Measurements from ENCODE around the gene MAP4. TPM values are rescaled to one million over a fixed set of nuclear protein-coding genes. Genes with fewer than 3 reads are reported as not detected.
"Not testable (repeated sequence)": the region's sequence is repeated elsewhere in the genome, so short reads cannot be mapped to it uniquely, and the experiment has no call there.

Gene MAP4
- total and polyA plus RNA-seq, 3 experiments from 2014 or later, result 55.7 to 117 (median 114) TPM

GRCh38 chr3:48012659-48013058 lies 3.6 kb downstream of the MAP4 start:
- no peaks in the 10 kb centered on the region for H3K9me3 Mint-ChIP-seq
- H3K27ac ChIP-seq (ENCODE audit: low read depth, low read length), result no peak overlapping the region
- ChIA-PET CTCF (interaction anchor here (1.4 kb wide), 1 partner anchor 23 kb away, joined by 3 read pairs; no protein-coding TSS in a partner anchor), POLR2A (no interaction called here)
- H3K4me1 Mint-ChIP-seq, result peaks cover 32 to 63% (median 57%) of the 10 kb centered on the region in 3 donors
- no peaks in the 10 kb centered on the region for H3K27me3 ChIP-seq (ENCODE audit: insufficient read depth, low read length, poor library complexity, severe bottlenecking)
- H3K36me3 Mint-ChIP-seq, result peaks cover 0 to 5% (median 4%) of the 10 kb centered on the region in 3 donors
- no peaks in the 10 kb centered on the region for H3K27me3 Mint-ChIP-seq
- H3K9me3 ChIP-seq (ENCODE audit: low read length), result no peaks in the 10 kb centered on the region
- H3K36me3 ChIP-seq (ENCODE audit: insufficient read depth, low read length), result no peaks in the 10 kb centered on the region
- no peak overlapping the region for H3K4me3 Mint-ChIP-seq
- no peak for DNase-seq
- H3K4me1 ChIP-seq (ENCODE audit: insufficient read depth, low read length), result peaks cover 19% of the 10 kb centered on the region
- H3K4me3 ChIP-seq (ENCODE audit: low read length), result no peak overlapping the region
- peak overlapping the region in 1 of 8 donors; percentile 17 for H3K27ac Mint-ChIP-seq

- DNase-seq; H3K27me3 Mint-ChIP-seq; H3K36me3 Mint-ChIP-seq; H3K9me3 Mint-ChIP-seq; H3K27ac Mint-ChIP-seq; H3K36me3 ChIP-seq (ENCODE audit: insufficient read depth, low read length); CTCF ChIA-PET; H3K4me3 Mint-ChIP-seq; H3K27ac ChIP-seq (ENCODE audit: low read depth, low read length); H3K27me3 ChIP-seq (ENCODE audit: insufficient read depth, low read length, poor library complexity, severe bottlenecking); H3K4me1 ChIP-seq (ENCODE audit: insufficient read depth, low read length); H3K4me3 ChIP-seq (ENCODE audit: low read length); H3K9me3 ChIP-seq (ENCODE audit: low read length): not testable (repeated sequence)
- POLR2A ChIA-PET, result interaction anchor here (0.7 kb wide), 1 partner anchor 315 kb away, joined by 3 read pairs; no protein-coding TSS in a partner anchor
- peaks cover 2 to 36% (median 12%) of the 10 kb centered on the region in 3 donors for H3K4me1 Mint-ChIP-seq
These were observed 8.2 kb downstream of the MAP4 start for GRCh38 chr3:48008066-48008465.

GRCh38 chr3:48007361-48007760 lies 8.9 kb downstream of the MAP4 start:
- H3K27ac ChIP-seq (ENCODE audit: low read depth, low read length); H3K4me3 ChIP-seq (ENCODE audit: low read length); DNase-seq; H3K27ac Mint-ChIP-seq; H3K9me3 Mint-ChIP-seq; H3K36me3 ChIP-seq (ENCODE audit: insufficient read depth, low read length); CTCF ChIA-PET; H3K9me3 ChIP-seq (ENCODE audit: low read length); H3K4me3 Mint-ChIP-seq; H3K27me3 ChIP-seq (ENCODE audit: insufficient read depth, low read length, poor library complexity, severe bottlenecking); H3K4me1 ChIP-seq (ENCODE audit: insufficient read depth, low read length); H3K27me3 Mint-ChIP-seq; H3K36me3 Mint-ChIP-seq: not testable (repeated sequence)
- POLR2A ChIA-PET, result interaction anchor here (0.7 kb wide), 1 partner anchor 316 kb away, joined by 3 read pairs; no protein-coding TSS in a partner anchor
- peaks cover 2 to 32% (median 5%) of the 10 kb centered on the region in 3 donors for H3K4me1 Mint-ChIP-seq

GRCh38 chr3:48006794-48007193 lies 9.4 kb downstream of the MAP4 start:
- DNase-seq; H3K27me3 ChIP-seq (ENCODE audit: insufficient read depth, low read length, poor library complexity, severe bottlenecking); H3K27ac ChIP-seq (ENCODE audit: low read depth, low read length); H3K36me3 ChIP-seq (ENCODE audit: insufficient read depth, low read length); H3K4me3 Mint-ChIP-seq; H3K4me3 ChIP-seq (ENCODE audit: low read length); H3K4me1 ChIP-seq (ENCODE audit: insufficient read depth, low read length); H3K27me3 Mint-ChIP-seq; H3K9me3 ChIP-seq (ENCODE audit: low read length); H3K9me3 Mint-ChIP-seq; H3K27ac Mint-ChIP-seq; POLR2A ChIA-PET; H3K36me3 Mint-ChIP-seq; CTCF ChIA-PET: not testable (repeated sequence)
- peaks cover 0 to 26% (median 0%) of the 10 kb centered on the region in 3 donors for H3K4me1 Mint-ChIP-seq

- CTCF ChIA-PET, result interaction anchor here (0.7 to 3.0 kb wide), 2 partner anchors 9 to 15 kb away, joined by 3 to 7 read pairs; no protein-coding TSS in a partner anchor
- Histone ChIP-seq H3K9me3 (ENCODE audit: low read length) (no peaks in the 10 kb centered on the region), H3K36me3 (ENCODE audit: insufficient read depth, low read length) (no peaks in the 10 kb centered on the region), H3K27me3 (ENCODE audit: insufficient read depth, low read length, poor library complexity, severe bottlenecking) (no peaks in the 10 kb centered on the region), H3K4me3 (ENCODE audit: low read length) (no peak overlapping the region), H3K4me1 (ENCODE audit: insufficient read depth, low read length) (no peaks in the 10 kb centered on the region), H3K27ac (ENCODE audit: low read depth, low read length) (no peak overlapping the region)
- peaks cover 0 to 3% (median 0%) of the 10 kb centered on the region in 3 donors for H3K36me3 Mint-ChIP-seq
- H3K4me3 Mint-ChIP-seq, result no peak overlapping the region
- H3K27ac Mint-ChIP-seq, result peak overlapping the region in 3 of 8 donors; percentile 12 to 40 (median 27)
- H3K27me3 Mint-ChIP-seq, result no peaks in the 10 kb centered on the region
- POLR2A ChIA-PET, result no interaction called here
- peaks cover 2 to 24% (median 8%) of the 10 kb centered on the region in 3 donors for H3K4me1 Mint-ChIP-seq
- H3K9me3 Mint-ChIP-seq, result no peaks in the 10 kb centered on the region
- DNase-seq, result no peak
These were observed 11.5 kb downstream of the MAP4 start for GRCh38 chr3:48004694-48005093.

GRCh38 chr3:48002787-48003186 lies 13.4 kb downstream of the MAP4 start:
- CTCF ChIA-PET, result interaction anchor here (3.0 kb wide), 1 partner anchor 13 kb away, joined by 7 read pairs; no protein-coding TSS in a partner anchor
- no peaks in the 10 kb centered on the region for H3K36me3 ChIP-seq (ENCODE audit: insufficient read depth, low read length)
- no peak for DNase-seq
- H3K27ac ChIP-seq (ENCODE audit: low read depth, low read length), result no peak overlapping the region
- Mint-ChIP-seq H3K9me3 (no peaks in the 10 kb centered on the region), H3K4me3 (no peak overlapping the region), H3K36me3 (peaks cover 0 to 10% (median 0%) of the 10 kb centered on the region in 3 donors), H3K27ac (no peak overlapping the region), H3K4me1 (peaks cover 4 to 36% (median 20%) of the 10 kb centered on the region in 3 donors), H3K27me3 (no peaks in the 10 kb centered on the region)
- no peaks in the 10 kb centered on the region for H3K27me3 ChIP-seq (ENCODE audit: insufficient read depth, low read length, poor library complexity, severe bottlenecking)
- H3K4me1 ChIP-seq (ENCODE audit: insufficient read depth, low read length), result no peaks in the 10 kb centered on the region
- no peaks in the 10 kb centered on the region for H3K9me3 ChIP-seq (ENCODE audit: low read length)
- POLR2A ChIA-PET, result no interaction called here
- H3K4me3 ChIP-seq (ENCODE audit: low read length), result no peak overlapping the region

- no peak overlapping the region for H3K27ac ChIP-seq (ENCODE audit: low read depth, low read length)
- ChIA-PET CTCF (no interaction called here), POLR2A (no interaction called here)
- H3K4me1 ChIP-seq (ENCODE audit: insufficient read depth, low read length), result no peaks in the 10 kb centered on the region
- DNase-seq, result no peak
- H3K36me3 Mint-ChIP-seq, result peaks cover 0 to 12% (median 0%) of the 10 kb centered on the region in 3 donors
- H3K4me1 Mint-ChIP-seq, result peaks cover 4 to 41% (median 28%) of the 10 kb centered on the region in 3 donors
- H3K9me3 ChIP-seq (ENCODE audit: low read length), result no peaks in the 10 kb centered on the region
- no peak overlapping the region for H3K27ac Mint-ChIP-seq
- no peaks in the 10 kb centered on the region for H3K27me3 Mint-ChIP-seq
- no peaks in the 10 kb centered on the region for H3K27me3 ChIP-seq (ENCODE audit: insufficient read depth, low read length, poor library complexity, severe bottlenecking)
- no peaks in the 10 kb centered on the region for H3K9me3 Mint-ChIP-seq
- H3K4me3 Mint-ChIP-seq, result no peak overlapping the region
- no peak overlapping the region for H3K4me3 ChIP-seq (ENCODE audit: low read length)
- H3K36me3 ChIP-seq (ENCODE audit: insufficient read depth, low read length), result no peaks in the 10 kb centered on the region
These were observed 14.2 kb downstream of the MAP4 start for GRCh38 chr3:48001991-48002390.

GRCh38 chr3:48000212-48000611 lies 16.0 kb downstream of the MAP4 start:
- Histone ChIP-seq H3K27ac (ENCODE audit: low read depth, low read length) (no peak overlapping the region), H3K27me3 (ENCODE audit: insufficient read depth, low read length, poor library complexity, severe bottlenecking) (no peaks in the 10 kb centered on the region), H3K9me3 (ENCODE audit: low read length) (no peaks in the 10 kb centered on the region), H3K4me1 (ENCODE audit: insufficient read depth, low read length) (no peaks in the 10 kb centered on the region), H3K36me3 (ENCODE audit: insufficient read depth, low read length) (no peaks in the 10 kb centered on the region), H3K4me3 (ENCODE audit: low read length) (no peak overlapping the region)
- ChIA-PET CTCF (interaction anchor here (3.3 kb wide), 1 partner anchor 10 kb away, joined by 13 read pairs; no protein-coding TSS in a partner anchor), POLR2A (no interaction called here)
- Mint-ChIP-seq H3K36me3 (peaks cover 5 to 26% (median 5%) of the 10 kb centered on the region in 3 donors), H3K9me3 (no peaks in the 10 kb centered on the region), H3K27ac (no peak overlapping the region), H3K27me3 (no peaks in the 10 kb centered on the region), H3K4me1 (peaks cover 10 to 44% (median 35%) of the 10 kb centered on the region in 3 donors), H3K4me3 (no peak overlapping the region)
- no peak for DNase-seq

All from CD8-positive, alpha-beta memory T cell (primary cell).